Activated naive CD8-positive, alpha-beta T cell (primary cell): ENCODE results near the gene TGFBR3L.
"Not testable (repeated sequence)": the region's sequence is repeated elsewhere in the genome, so short reads cannot be mapped to it uniquely, and the experiment has no call there.

ENCODE experiments used
- H3K27ac Mint-ChIP-seq: one replicate; pipeline ENCODE4 v1.8.0; 2021; ENCODE audit warnings: mixed read lengths
- H3K27me3 Mint-ChIP-seq: one replicate; pipeline ENCODE4 v1.8.0; 2021; ENCODE audit warnings: mixed read lengths
- H3K36me3 Mint-ChIP-seq: one replicate; pipeline ENCODE4 v1.8.0; 2021; ENCODE audit warnings: mixed read lengths
- H3K4me1 Mint-ChIP-seq: one replicate; pipeline ENCODE4 v1.8.0; 2021; ENCODE audit warnings: low read depth, mixed read lengths
- H3K4me3 Mint-ChIP-seq: one replicate; pipeline ENCODE4 v1.8.0; 2021; ENCODE audit warnings: mild to moderate bottlenecking, mixed read lengths
- H3K9me3 Mint-ChIP-seq: one replicate; pipeline ENCODE4 v1.8.0; 2021; ENCODE audit warnings: low read depth, mixed read lengths

The TGFBR3L gene

DNA sequence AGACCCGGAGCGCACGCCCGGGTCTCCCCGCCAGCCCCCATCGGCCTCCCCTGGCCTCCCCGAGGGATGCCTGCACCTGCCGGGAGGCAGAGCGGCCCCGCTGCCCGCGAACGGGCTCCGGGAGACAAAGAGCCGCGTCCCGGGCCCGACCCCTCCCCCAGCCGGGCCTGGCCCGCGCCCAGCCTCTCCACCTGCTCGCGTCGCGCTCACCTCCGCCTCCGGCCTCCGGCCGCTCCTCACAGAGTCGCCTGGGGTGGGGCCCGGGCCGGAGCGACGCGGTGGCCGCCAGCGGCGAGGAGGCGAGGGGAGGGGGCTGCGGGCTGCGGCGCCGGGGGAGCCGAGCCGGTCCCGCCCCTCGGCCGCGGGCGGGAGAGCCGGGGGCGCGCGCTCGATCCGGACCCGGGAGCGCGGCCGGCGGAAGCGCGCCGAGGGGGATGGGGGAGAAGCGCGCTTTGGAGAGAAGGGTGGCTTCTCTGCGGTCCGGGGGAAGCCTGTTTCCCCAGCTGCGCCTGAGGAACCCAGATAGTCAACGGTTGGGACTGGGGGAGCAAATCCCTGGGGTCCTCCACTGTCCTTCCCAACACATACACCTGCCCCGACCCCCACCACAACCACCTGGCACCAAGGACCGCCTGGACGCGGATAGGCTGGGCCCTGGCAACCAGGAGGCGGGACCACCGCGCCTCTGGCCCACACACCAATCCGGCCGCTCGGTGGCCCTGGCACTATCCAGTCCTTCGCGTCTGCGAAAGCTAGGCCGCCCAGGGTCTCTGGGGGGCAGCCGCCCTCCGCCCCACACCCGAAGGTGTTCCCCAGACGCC, 40.3 kb upstream of the TGFBR3L start, which contains the start of gene PRR36:
Gene PRR36, minus strand, starts transcription at position 315 of the 821 bp plus-strand sequence. CDS start 701 bp downstream, outside the sequence.
- Mint-ChIP-seq H3K4me3 (peak within 1 kb of the TSS; percentile 81), H3K9me3 (no peaks in the 10 kb centered on the region), H3K36me3 (no peaks in the 10 kb centered on the region), H3K27me3 (no peaks in the 10 kb centered on the region), H3K4me1 (peaks cover 20% of the 10 kb centered on the region), H3K27ac (no peak within 1 kb of the TSS)

GRCh38 chr19:7874897-7875273, 39.7 kb upstream of the TGFBR3L start:
- no peaks in the 10 kb centered on the region for H3K27me3 Mint-ChIP-seq
- peaks cover 20% of the 10 kb centered on the region for H3K4me1 Mint-ChIP-seq
- H3K9me3 Mint-ChIP-seq: no peaks in the 10 kb centered on the region
- peak overlapping the region; percentile 52 for H3K4me3 Mint-ChIP-seq
- H3K36me3 Mint-ChIP-seq: no peaks in the 10 kb centered on the region
- H3K27ac Mint-ChIP-seq: no peak overlapping the region

- H3K4me3 Mint-ChIP-seq: no peak overlapping the region
- no peak overlapping the region for H3K27ac Mint-ChIP-seq
- H3K4me1 Mint-ChIP-seq: peaks cover 5% of the 10 kb centered on the region
- no peaks in the 10 kb centered on the region for H3K27me3 Mint-ChIP-seq
- H3K36me3 Mint-ChIP-seq: no peaks in the 10 kb centered on the region
- no peaks in the 10 kb centered on the region for H3K9me3 Mint-ChIP-seq
Measured at GRCh38 chr19:7877249-7877836, 37.3 kb upstream of the TGFBR3L start.

- Mint-ChIP-seq H3K36me3 (no peaks in the 10 kb centered on the region), H3K4me1 (peaks cover 2% of the 10 kb centered on the region), H3K27me3 (no peaks in the 10 kb centered on the region), H3K9me3 (no peaks in the 10 kb centered on the region), H3K4me3 (no peak overlapping the region), H3K27ac (no peak overlapping the region)
Measured at GRCh38 chr19:7879111-7879807, 35.4 kb upstream of the TGFBR3L start.

- Mint-ChIP-seq H3K4me1 (no peaks in the 10 kb centered on the region), H3K4me3 (no peak overlapping the region), H3K9me3 (no peaks in the 10 kb centered on the region), H3K27ac (no peak overlapping the region), H3K36me3 (no peaks in the 10 kb centered on the region), H3K27me3 (no peaks in the 10 kb centered on the region)
Measured at GRCh38 chr19:7879836-7880235, 34.8 kb upstream of the TGFBR3L start.

DNA sequence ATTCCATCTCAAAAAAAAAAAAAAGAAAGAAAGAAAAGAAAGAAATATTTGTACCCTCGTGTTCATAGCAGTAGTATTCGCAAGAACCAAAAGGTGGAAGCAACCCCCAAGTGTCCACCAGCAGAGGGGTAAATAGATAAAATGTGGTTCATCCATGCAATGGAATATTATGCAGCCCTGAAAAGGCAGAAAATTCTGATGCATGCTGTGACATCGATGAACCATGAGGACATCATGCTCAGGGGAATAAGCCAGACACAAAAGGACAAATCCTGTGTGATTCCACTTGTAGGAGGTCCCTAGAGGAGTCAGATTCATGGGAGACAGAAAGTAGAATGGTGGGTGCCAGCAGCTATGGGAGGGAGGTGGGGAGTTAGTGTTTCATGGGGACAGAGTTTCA, 32.7 kb upstream of the TGFBR3L start:
- no peaks in the 10 kb centered on the region for H3K4me1 Mint-ChIP-seq
- no peak overlapping the region for H3K27ac Mint-ChIP-seq
- no peaks in the 10 kb centered on the region for H3K36me3 Mint-ChIP-seq
- no peaks in the 10 kb centered on the region for H3K27me3 Mint-ChIP-seq
- no peak overlapping the region for H3K4me3 Mint-ChIP-seq
- no peaks in the 10 kb centered on the region for H3K9me3 Mint-ChIP-seq

- Mint-ChIP-seq H3K36me3 (no peaks in the 10 kb centered on the region), H3K4me3 (no peak overlapping the region), H3K4me1 (no peaks in the 10 kb centered on the region), H3K9me3 (no peaks in the 10 kb centered on the region), H3K27me3 (no peaks in the 10 kb centered on the region), H3K27ac (no peak overlapping the region)
Measured at GRCh38 chr19:7883105-7883504, 31.5 kb upstream of the TGFBR3L start.

GRCh38 chr19:7883796-7884570, 30.6 kb upstream of the TGFBR3L start:
- H3K9me3 Mint-ChIP-seq: no peaks in the 10 kb centered on the region
- no peak overlapping the region for H3K27ac Mint-ChIP-seq
- H3K4me1 Mint-ChIP-seq: no peaks in the 10 kb centered on the region
- H3K27me3 Mint-ChIP-seq: peaks cover 3% of the 10 kb centered on the region
- no peaks in the 10 kb centered on the region for H3K36me3 Mint-ChIP-seq
- H3K4me3 Mint-ChIP-seq: no peak overlapping the region

DNA sequence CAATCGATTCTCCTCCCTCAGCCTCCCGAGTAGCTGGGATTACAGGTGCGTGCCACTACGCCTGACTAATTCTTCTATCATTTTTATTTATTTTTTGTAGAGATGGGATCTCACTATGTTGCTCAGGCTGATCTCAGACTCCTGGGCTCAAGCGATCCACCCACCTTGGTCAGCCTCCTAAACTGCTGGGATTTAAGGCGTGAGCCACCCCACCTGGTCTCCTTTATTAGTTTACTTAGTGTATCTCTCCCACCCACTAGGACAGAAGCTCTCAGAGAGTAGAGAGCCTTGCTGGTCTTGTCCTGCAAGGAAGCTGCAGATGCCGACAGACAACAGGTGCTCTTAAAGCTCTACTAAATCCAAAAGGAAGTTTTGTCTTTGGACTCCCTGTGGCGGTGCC, 28.8 kb upstream of the TGFBR3L start:
- Mint-ChIP-seq H3K9me3 (no peaks in the 10 kb centered on the region), H3K27ac (no peak overlapping the region), H3K4me1 (no peaks in the 10 kb centered on the region), H3K4me3 (no peak overlapping the region), H3K36me3 (no peaks in the 10 kb centered on the region), H3K27me3 (peaks cover 3% of the 10 kb centered on the region)

- Mint-ChIP-seq H3K4me1 (no peaks in the 10 kb centered on the region), H3K9me3 (no peaks in the 10 kb centered on the region), H3K27ac (no peak overlapping the region), H3K4me3 (no peak overlapping the region), H3K36me3 (no peaks in the 10 kb centered on the region), H3K27me3 (peaks cover 3% of the 10 kb centered on the region)
Measured at GRCh38 chr19:7887408-7888144, 27.1 kb upstream of the TGFBR3L start.

DNA sequence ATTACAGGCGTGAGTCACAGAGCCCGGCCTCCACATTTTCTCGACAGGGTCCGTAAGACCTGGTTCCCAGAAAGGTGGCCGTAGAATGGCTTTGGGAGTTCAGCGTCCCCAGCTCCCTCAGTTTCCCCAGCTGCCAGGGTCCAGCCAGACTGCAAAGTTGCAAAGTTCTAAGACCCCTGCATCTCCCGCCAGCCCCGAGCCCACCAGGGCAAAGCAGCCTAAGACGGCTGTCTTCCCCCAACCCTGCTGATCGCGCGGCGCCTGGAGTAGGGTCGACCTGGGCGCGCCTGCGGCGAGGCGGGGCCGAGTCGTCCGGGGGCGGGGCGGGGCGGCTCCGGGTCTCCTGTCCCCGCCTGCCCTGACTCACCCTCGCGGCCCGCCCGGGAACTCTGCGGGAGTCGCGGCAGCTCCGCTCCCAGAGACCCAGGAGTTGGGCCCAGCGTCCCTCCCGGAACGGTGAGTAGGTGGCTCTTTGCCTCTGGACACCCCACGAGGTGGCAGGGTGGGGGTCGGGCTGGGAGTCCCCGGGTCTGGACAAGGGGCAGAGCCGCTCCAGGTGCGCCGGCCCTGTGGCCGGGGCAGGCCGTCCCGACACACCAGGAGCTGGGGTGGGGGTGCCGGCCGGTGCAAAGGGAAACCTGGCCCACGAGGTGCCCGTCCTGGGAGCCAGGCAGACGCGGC, 26.3 kb upstream of the TGFBR3L start, which contains the start of gene LRRC8E:
Gene LRRC8E, plus strand, starts transcription at position 366 of the 681 bp plus-strand sequence. CDS start 7,094 bp downstream, outside the sequence.
- no peak within 1 kb of the TSS for H3K4me3 Mint-ChIP-seq

DNA sequence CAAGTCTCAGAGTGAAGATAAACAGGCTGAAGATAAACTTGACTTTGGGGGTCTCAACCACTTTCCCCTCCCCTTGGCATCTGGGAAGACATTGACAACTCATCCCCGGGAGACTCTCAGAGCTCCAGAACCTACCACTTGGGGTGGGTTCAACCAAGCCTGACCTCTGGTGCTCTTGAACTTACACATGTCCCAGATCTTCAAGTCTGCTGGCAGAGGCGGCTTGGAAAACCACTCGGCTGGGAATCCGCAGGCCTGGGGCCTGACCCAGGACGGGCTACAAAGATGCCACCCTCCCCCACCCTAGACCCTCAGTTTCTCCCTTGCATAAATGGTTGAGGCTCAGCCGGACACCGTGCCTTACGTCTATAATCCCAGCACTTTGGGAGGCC, 25.8 kb upstream of the TGFBR3L start:
- Mint-ChIP-seq H3K36me3 (no peaks in the 10 kb centered on the region), H3K9me3 (no peaks in the 10 kb centered on the region), H3K27me3 (peaks cover 3% of the 10 kb centered on the region), H3K27ac (no peak overlapping the region), H3K4me1 (no peaks in the 10 kb centered on the region), H3K4me3 (no peak overlapping the region)

More for the DNA sequence above, 26.3 kb upstream of the TGFBR3L start, which contains the start of gene LRRC8E:
- peaks cover 3% of the 10 kb centered on the region for H3K27me3 Mint-ChIP-seq
- no peaks in the 10 kb centered on the region for H3K9me3 Mint-ChIP-seq
- no peaks in the 10 kb centered on the region for H3K4me1 Mint-ChIP-seq
- no peaks in the 10 kb centered on the region for H3K36me3 Mint-ChIP-seq
- no peak within 1 kb of the TSS for H3K27ac Mint-ChIP-seq

- H3K27ac Mint-ChIP-seq, H3K36me3 Mint-ChIP-seq, H3K27me3 Mint-ChIP-seq, H3K4me1 Mint-ChIP-seq, H3K4me3 Mint-ChIP-seq, H3K9me3 Mint-ChIP-seq: not testable (repeated sequence)
Measured at GRCh38 chr19:7893362-7894101, 21.1 kb upstream of the TGFBR3L start.
